ENCODE results near the gene ARID1B.

ARID1B gene

DNA sequence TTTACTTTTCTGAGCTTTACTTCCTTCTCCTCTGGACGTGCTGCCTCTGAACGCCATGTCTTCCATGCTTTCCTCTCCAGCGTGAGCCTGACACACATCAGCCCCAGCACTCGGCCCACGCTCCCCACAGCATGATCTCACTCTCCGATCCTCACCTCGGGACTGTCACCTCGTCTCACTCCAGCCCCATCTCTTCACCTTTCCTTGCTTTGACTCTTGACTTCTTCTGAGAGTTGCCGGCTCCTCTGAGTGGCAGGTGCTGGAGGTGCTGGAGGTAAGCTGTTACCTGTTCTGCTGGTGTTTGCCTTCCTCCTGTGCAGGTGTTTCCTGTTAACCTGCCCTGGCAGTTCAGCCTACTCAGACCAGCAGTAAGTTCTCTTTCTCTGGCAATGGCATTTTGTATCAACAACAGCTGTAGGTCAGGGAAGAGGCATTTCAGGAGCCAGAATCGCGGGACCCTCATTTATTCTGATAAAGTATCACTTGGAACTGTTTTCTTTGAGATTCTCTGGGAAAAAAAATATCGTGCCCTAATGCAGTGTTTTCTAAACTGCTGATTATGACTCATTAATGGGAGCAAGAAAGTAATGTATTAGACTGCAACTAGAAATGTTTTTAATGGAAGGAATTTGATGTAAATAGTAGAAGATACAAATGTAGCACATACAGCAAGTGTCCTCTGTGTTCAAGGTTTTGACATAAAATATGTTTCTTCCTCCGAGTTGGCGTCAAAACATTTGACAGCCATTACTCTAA lies 106.5 kb downstream of the ARID1B start:
- DNase-seq: no peak

DNA sequence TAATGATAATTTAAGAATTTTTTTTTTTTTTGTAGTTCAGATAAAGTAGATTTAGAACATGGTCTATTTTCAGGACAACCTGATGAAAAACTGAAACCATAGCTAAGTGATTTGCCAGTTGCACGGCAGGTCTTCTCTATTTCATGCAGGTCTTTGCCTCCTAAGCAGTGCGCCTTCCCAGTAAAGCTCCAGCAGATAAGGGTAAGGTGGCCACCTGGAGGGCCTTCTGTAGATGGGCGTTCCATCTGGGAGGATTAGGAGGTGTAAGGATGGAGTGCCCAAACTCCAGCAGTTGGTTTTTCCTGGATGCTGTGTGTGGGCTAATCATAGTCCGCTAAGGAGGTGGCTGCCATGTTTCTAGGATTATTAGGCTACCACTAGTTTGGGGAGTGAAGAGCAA lies 107.1 kb downstream of the ARID1B start:
- DNase-seq: no peak

GRCh38 chr6:156885562-156885961 lies 108.4 kb downstream of the ARID1B start:
- no peak for DNase-seq

- no peak for DNase-seq
Observed at GRCh38 chr6:156886409-156886808, 109.2 kb downstream of the ARID1B start.

DNA sequence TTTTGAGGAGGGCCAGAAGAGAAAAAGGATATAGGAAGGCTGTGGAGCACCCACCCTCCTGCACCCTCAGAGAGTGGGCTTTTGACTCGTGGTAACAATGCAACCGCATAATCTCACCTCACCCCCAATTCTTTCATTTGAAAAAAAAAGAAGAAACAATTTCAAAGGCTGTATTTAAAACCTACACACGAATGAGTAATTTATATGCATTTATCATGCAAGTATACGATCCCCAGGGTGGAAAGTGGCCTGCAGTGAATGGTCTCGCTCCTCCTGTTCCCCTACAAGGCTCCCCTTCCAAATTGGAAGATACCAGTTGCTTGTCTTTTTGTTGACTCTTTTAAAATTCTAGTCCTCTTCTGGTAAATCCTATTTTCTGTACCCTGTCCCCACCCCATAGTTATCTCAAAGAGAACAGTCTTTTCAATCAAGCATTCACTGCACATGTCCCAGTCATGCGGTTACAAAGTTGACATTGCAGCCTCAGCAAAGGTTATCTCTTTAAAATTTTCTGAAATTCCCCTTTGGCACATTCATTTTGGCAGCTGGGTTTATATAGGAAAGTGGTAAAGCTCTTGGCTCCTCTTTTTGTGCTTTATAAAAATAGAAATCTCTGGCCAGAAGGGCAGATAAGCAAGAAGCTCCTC lies 110.6 kb downstream of the ARID1B start:
- DNase-seq: no peak

DNA sequence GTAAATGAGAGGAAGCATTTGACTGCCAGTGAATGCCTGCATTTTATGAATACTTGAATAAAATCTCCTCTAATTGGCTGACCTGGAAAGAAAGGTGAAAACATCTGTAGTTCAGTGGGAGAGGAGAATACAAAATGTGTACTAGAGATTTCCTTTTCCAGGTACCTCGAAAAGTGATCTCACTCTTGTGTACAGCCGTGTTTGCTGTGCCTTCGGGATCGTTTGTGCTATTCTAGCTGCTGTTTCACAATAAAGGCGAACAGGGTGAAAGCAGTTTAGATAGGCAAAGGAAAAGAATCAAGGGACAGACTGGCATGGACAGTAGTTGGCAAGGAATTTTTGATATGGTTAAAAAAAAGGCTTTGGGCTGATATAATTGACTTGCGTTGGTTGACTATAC lies 112.3 kb downstream of the ARID1B start:
- no peak for DNase-seq

DNA sequence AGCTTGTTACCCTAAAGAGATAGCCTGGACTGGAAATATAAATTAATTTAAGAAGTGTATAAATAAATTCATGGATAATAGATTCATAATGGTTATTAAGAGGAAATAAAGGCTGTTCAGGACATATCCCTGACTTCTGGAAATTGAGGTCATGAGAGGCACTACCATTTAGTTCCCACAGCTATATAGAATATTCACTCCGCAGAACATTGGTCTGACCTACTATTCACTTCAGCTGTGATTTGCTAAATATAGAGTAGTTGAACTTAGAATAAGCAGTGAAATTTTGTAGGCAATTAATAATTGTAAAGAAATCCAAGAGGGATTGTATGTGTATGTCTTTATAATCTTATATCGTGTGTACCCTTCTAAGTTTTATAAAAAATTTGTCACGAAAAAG lies 112.8 kb downstream of the ARID1B start:
- DNase-seq: no peak

DNA sequence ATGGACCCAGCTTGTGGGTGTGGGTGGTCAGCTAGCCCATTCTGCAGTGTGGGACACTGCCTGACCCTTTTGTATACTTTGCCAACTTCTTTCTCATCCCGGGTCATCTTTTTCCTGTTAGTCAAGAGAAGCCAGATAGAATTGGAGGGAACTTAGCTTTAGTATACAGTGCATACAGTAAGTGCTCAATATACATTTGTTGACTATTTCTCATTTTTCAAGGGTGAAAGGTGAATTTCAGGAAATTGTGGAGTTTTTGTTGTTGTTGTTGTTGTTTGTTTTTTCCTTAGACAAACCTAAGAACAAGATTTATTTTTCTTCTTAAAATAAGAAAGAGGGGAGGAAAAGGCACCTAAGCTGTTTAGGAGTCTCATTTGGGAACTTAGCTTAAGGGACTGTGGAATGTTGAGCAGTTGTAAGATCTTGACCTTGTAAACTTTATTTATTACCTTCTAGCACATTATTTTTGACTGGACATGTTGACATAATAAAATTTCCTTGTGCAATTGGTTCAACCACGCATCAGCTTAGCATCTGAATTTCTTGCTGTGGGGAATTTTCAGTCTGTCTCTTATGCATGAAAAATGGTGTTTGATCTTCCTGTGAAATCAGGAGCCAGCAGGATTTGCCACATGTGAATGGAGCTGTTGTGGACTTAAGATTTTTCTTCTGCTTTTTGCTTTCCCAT lies 113.6 kb downstream of the ARID1B start:
- no peak for DNase-seq

- DNase-seq: no peak
Observed at GRCh38 chr6:156897907-156898531, 120.8 kb downstream of the ARID1B start.

GRCh38 chr6:156899071-156899470 lies 121.9 kb downstream of the ARID1B start:
- no peak for DNase-seq

- no peak for DNase-seq
Observed at GRCh38 chr6:156899532-156900135, 122.5 kb downstream of the ARID1B start.

GRCh38 chr6:156900292-156900691 lies 123.1 kb downstream of the ARID1B start:
- no peak for DNase-seq

GRCh38 chr6:156901309-156902019 lies 124.3 kb downstream of the ARID1B start:
- no peak for DNase-seq

- no peak for DNase-seq
Observed at GRCh38 chr6:156902782-156903181, 125.6 kb downstream of the ARID1B start.

DNA sequence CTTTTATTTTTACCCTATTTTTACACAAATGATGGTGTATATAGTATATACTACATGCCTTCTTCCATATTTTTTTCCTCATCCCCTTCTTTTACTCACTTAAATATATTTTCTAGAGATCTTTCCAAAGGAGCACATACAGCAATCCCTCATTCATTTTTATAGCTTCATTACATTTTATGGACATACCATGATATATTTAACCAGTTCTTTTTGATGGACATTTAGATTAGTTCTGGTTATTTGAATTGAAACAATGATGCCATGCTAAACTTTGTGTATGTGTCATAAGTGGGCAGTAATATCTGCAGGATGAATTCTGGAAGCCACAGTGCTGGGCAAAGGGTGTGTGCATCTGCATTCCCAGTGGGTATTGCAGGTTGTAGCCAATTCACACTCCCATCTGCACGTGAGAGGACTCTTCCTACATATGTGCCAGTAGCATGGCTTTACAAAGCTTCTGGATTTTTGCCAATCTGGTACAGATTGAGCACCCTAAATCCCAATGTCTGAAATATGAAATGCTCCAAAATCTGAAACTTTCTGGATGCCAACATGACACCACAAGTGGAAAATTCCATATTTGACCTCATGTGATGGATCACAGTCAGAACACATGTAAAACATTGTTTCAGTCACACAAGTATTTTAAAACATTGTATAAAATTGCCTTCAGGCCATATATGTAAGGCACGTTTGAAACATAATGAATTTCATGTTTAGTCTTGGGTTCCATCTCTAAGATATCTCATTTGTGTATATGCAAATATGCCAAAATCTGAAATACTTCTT lies 127.2 kb downstream of the ARID1B start:
- no peak for DNase-seq

DNA sequence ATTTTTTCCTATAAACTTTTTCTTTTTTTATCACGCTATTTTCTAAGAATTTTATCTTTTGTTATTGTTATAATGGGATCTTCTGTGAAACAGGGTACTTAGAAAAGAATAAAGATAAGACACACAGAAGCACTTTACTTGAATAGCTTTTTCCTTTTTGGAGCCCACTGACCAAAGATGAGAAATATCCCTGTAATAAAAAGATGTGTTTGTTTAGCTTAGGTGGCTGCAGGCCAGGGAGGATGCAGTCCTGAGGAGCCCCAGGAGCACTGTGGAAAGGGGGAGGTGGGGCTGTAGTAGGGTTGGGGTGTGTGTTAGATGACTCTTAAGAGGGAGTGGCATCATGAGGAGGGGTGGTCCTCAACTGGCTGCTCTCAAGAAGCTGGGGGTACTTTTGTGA lies 128.6 kb downstream of the ARID1B start:
- DNase-seq: no peak

- no peak for DNase-seq
Observed at GRCh38 chr6:156906451-156906850, 129.3 kb downstream of the ARID1B start.

- DNase-seq: no peak
Observed at GRCh38 chr6:156909212-156910010, 132.2 kb downstream of the ARID1B start.

DNA sequence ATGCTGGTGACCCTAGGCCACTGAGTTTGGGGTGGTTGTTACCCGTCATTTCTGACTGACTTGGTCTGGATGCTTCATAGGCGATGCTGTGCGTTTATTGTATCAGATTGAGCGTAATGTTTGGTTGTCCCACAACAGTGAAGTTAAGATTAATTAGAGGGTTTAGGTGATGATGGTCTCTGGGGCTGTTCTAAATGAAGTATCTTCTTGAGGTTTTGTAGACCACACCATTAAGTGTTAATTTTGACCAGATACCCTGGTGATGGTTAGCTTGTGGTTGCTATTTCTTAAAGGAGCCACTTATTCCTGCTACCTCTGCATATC lies 132.8 kb downstream of the ARID1B start:
- DNase-seq: no peak

DNA sequence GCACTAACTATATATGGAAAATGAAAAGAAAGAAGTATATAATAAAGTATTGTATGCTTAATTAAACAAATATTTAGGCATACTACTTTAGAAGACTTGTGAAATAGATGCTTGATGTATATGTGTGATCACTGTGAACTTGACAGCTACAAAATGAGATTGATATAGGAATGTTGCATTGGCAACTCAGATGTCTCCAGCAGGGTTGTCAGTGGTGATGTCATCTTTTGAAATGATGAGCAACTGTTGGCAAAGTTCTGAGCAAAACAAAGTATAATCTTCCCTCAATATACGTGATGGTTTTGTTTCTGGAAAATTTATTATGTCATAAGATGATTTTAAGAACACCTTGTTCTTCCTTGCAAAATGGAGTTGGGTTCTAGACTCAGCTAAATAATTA lies 133.8 kb downstream of the ARID1B start:
- no peak for DNase-seq

DNA sequence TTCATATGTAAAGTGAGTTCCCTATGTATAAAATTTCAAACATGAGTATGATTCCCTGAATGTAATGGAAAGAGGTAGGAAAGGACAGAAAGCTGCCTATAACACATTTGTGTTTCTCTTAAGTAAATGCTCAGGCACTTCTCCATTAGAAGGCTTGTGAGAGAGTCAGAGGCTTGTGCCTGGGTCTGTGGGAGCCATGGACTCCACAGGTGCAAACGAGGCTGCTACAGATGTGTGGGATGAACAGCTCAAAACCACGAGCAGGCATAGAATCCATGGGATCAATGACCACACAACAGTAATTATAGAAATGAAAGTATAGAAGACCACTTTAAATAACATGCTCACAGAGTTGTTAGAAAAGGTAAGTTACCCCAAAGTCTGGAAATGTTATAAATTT lies 134.4 kb downstream of the ARID1B start:
- DNase-seq: no peak

Measured in DMS 273 treated with DMSO at 0.1 percent for 48 hours (cell line).